CD14-positive monocyte (primary cell): Measurements from ENCODE around the gene LXN. TPM values are rescaled to one million over a fixed set of nuclear protein-coding genes. Genes with fewer than 3 reads are reported as not detected.
A peak's percentile ranks its signal among the peaks of the same experiment; 100 is the strongest.

Experiments
- DNase-seq, 3 donors: peaks; one replicate each; pipeline ENCODE4 v3.0.0-alpha.2; 2011 to 2022
- H2AFZ ChIP-seq: 2 replicates; pipeline ENCODE4 v1.6.0; 2012; ENCODE audit warnings: mild to moderate bottlenecking, low read depth, low read length, inconsistent platforms; ENCODE audit not compliant: insufficient read depth, poor library complexity, severe bottlenecking
- H3K27ac ChIP-seq, 2 donors: 1 replicate in 1 of 2; 2 replicates in 1 of 2; pipeline ENCODE4 v1.5.1; 2012 to 2013; ENCODE audit warnings: low read length in 2 of 2, control low read depth in 1 of 2, inconsistent platforms in 1 of 2, low read depth in 1 of 2, mild to moderate bottlenecking in 1 of 2
- H3K27me3 ChIP-seq, 2 donors: one replicate each; pipeline versions ENCODE4 v1.6.0 to v1.6.1; 2011 to 2013; ENCODE audit warnings: low read length in 2 of 2; ENCODE audit not compliant: control insufficient read depth in 2 of 2, insufficient read depth in 2 of 2
- H3K36me3 ChIP-seq, 2 donors: replicated peaks in 1 of 2; 1 replicate in 1 of 2; 2 replicates in 1 of 2; pipeline versions ENCODE4 v1.5.1 to v1.6.1; 2012 to 2013; ENCODE audit warnings: low read length in 2 of 2, control low read depth in 1 of 2, inconsistent platforms in 1 of 2, mild to moderate bottlenecking in 1 of 2; ENCODE audit not compliant: insufficient read depth in 2 of 2, control insufficient read depth in 1 of 2
- H3K4me1 ChIP-seq, 2 donors: 1 replicate in 1 of 2; 2 replicates in 1 of 2; pipeline versions ENCODE4 v1.5.1 to v1.6.1; 2012 to 2013; ENCODE audit warnings: low read length in 2 of 2, control low read depth in 1 of 2, inconsistent platforms in 1 of 2, mild to moderate bottlenecking in 1 of 2, moderate library complexity in 1 of 2; ENCODE audit not compliant: insufficient read depth in 2 of 2, control insufficient read depth in 1 of 2
- H3K4me2 ChIP-seq: replicated peaks from 2 replicates; pipeline ENCODE3; 2012; ENCODE audit warnings: low read length, moderate library complexity, mild to moderate bottlenecking; ENCODE audit not compliant: poor library complexity, severe bottlenecking; ENCODE audit errors: extremely low read depth
- H3K4me3 ChIP-seq, 3 experiments: fragments of 200-600 bp in 1 of 3; sonication (generic) in 1 of 3; replicated peaks in 1 of 3; 1 replicate in 2 of 3; 2 replicates in 1 of 3; pipeline ENCODE4 v1.5.1; 2011 to 2013; ENCODE audit warnings: low read length in 3 of 3, mild to moderate bottlenecking in 3 of 3, control low read depth in 2 of 3, low read depth in 2 of 3, inconsistent platforms in 1 of 3, moderate library complexity in 1 of 3
- H3K79me2 ChIP-seq: 2 replicates; pipeline ENCODE4 v1.6.0; 2012; ENCODE audit warnings: mild to moderate bottlenecking, control low read depth, inconsistent platforms, low read length, moderate library complexity; ENCODE audit not compliant: insufficient read depth
- H3K9ac ChIP-seq: 2 replicates; pipeline ENCODE4 v1.6.0; 2017; ENCODE audit warnings: low read length, mild to moderate bottlenecking; ENCODE audit not compliant: insufficient read depth, poor library complexity, severe bottlenecking
- H3K9me3 ChIP-seq, 2 donors: replicated peaks in 1 of 2; 1 replicate in 1 of 2; 2 replicates in 1 of 2; pipeline versions ENCODE4 v1.5.1 to v1.6.1; 2012 to 2013; ENCODE audit warnings: low read length in 2 of 2, control low read depth in 1 of 2; ENCODE audit not compliant: control insufficient read depth in 1 of 2, insufficient read depth in 1 of 2
- H4K20me1 ChIP-seq: 2 replicates; pipeline ENCODE4 v1.6.0; 2012; ENCODE audit warnings: mild to moderate bottlenecking, low read length, control low read depth, moderate library complexity; ENCODE audit not compliant: insufficient read depth
- H3K27ac Mint-ChIP-seq, 7 donors: one replicate each; pipeline ENCODE4 v1.8.0; 2020; ENCODE audit warnings: mild to moderate bottlenecking in 7 of 7, mixed read lengths in 7 of 7, moderate library complexity in 6 of 7, inconsistent platforms in 2 of 7
- H3K27me3 Mint-ChIP-seq, 3 donors: one replicate each; pipeline ENCODE4 v1.8.0; 2021 to 2022; ENCODE audit warnings: low read depth in 3 of 3, mild to moderate bottlenecking in 3 of 3, mixed read lengths in 3 of 3, moderate library complexity in 3 of 3, inconsistent platforms in 1 of 3
- H3K36me3 Mint-ChIP-seq, 2 donors: one replicate each; pipeline ENCODE4 v1.8.0; 2020; ENCODE audit warnings: mixed read lengths in 2 of 2, inconsistent platforms in 1 of 2, mild to moderate bottlenecking in 1 of 2
- H3K4me1 Mint-ChIP-seq: one replicate; pipeline ENCODE4 v1.8.0; 2020; ENCODE audit warnings: mild to moderate bottlenecking, mixed read lengths
- H3K4me3 Mint-ChIP-seq, 2 donors: one replicate each; pipeline ENCODE4 v1.8.0; 2020; ENCODE audit warnings: mild to moderate bottlenecking in 2 of 2, mixed read lengths in 2 of 2, moderate library complexity in 1 of 2
- H3K9me3 Mint-ChIP-seq, 7 donors: one replicate each; pipeline ENCODE4 v1.8.0; 2020 to 2022; ENCODE audit warnings: mixed read lengths in 7 of 7, mild to moderate bottlenecking in 6 of 7, moderate library complexity in 6 of 7, inconsistent platforms in 2 of 7
- WGBS: methylation state at CpG from one replicate; pipeline ENCODE4 v1.1.5; 2013; ENCODE audit warnings: missing lambda C conversion rate; ENCODE audit not compliant: insufficient coverage; 5-methylcytosine and 5-hydroxymethylcytosine counted together
- intact Hi-C, 2 donors: fragments of 100-400 bp; cut with micrococcal nuclease; formaldehyde crosslinking; loops; one replicate each; pipeline versions ENCODE4 v1.15.0 to v1.15.1; 2023
- polyA plus RNA-seq, 3 donors: library from polyadenylated mRNA; depleted of rRNA in 1 of 3; unstranded in 2 of 3; stranded (reverse) in 1 of 3; fragments of 300-500 nt in 2 of 3; fragments of >200 nt in 1 of 3; fragmentation: Illumina TruSeq in 2 of 3; gene quantifications; 1 replicate in 2 of 3; 2 replicates in 1 of 3; pipeline ENCODE4 v1.2.3, GENCODE V29; 2012 to 2021
- TF ChIP-seq, protein P1 (sequence below): fragments of 200-600 bp; IDR thresholded peaks from one replicate; pipeline ENCODE4 v1.8.0; 2022; ENCODE audit warnings: antibody characterized with exemption, mild to moderate bottlenecking

The LXN gene
- polyA plus RNA-seq, 3 donors: 2.6 to 10.0 (median 7.6) TPM

DNA sequence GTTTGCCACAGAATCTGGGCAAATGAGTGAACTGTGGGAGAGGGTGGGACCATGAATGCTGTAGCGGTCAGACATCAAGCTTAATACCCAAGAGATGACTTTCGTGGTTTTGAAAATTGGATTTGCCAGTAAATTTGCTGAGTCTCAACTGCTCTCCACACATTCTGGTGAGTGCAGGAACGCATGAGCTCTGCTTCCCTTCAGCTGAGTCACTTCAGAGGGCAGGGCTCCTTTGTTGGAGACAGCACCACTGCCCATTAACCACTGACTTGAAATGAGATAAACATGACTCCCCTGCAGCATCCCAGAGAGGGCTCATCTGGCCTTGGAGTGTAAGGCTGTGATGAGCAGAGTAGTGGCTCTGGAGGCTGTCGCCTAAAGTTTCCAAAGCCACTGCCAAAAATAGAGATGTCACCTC, 37.2 kb upstream of the LXN start:
- Histone ChIP-seq H3K4me2 (no peak overlapping the region), H3K9me3 (no peaks in the 10 kb centered on the region), H3K4me1 (peaks cover 0 to 17% of the 10 kb centered on the region in 2 donors), H3K9ac (no peak overlapping the region), H3K79me2 (no peaks in the 10 kb centered on the region), H4K20me1 (peaks cover 3% of the 10 kb centered on the region), H3K27me3 (no peaks in the 10 kb centered on the region), H2AFZ (no peak overlapping the region), H3K4me3 (no peak overlapping the region), H3K36me3 (peaks cover 30 to 78% of the 10 kb centered on the region in 2 donors), H3K27ac (no peak overlapping the region)
- H3K4me1 Mint-ChIP-seq: peaks cover 17% of the 10 kb centered on the region
- 61% methylated on average over 2 of the region's 4 CpGs for WGBS
- H3K4me3 Mint-ChIP-seq: no peak overlapping the region
- no peaks in the 10 kb centered on the region for H3K27me3 Mint-ChIP-seq
- H3K27ac Mint-ChIP-seq: peak overlapping the region in 2 of 7 donors; percentile 61 to 66
- intact Hi-C loops: no loop called here
- peaks cover 61 to 65% of the 10 kb centered on the region in 2 donors for H3K36me3 Mint-ChIP-seq
- no peaks in the 10 kb centered on the region for H3K9me3 Mint-ChIP-seq
- DNase-seq: no peak
- TF ChIP-seq, protein P1, sequence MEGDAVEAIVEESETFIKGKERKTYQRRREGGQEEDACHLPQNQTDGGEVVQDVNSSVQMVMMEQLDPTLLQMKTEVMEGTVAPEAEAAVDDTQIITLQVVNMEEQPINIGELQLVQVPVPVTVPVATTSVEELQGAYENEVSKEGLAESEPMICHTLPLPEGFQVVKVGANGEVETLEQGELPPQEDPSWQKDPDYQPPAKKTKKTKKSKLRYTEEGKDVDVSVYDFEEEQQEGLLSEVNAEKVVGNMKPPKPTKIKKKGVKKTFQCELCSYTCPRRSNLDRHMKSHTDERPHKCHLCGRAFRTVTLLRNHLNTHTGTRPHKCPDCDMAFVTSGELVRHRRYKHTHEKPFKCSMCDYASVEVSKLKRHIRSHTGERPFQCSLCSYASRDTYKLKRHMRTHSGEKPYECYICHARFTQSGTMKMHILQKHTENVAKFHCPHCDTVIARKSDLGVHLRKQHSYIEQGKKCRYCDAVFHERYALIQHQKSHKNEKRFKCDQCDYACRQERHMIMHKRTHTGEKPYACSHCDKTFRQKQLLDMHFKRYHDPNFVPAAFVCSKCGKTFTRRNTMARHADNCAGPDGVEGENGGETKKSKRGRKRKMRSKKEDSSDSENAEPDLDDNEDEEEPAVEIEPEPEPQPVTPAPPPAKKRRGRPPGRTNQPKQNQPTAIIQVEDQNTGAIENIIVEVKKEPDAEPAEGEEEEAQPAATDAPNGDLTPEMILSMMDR: no peak

DNA sequence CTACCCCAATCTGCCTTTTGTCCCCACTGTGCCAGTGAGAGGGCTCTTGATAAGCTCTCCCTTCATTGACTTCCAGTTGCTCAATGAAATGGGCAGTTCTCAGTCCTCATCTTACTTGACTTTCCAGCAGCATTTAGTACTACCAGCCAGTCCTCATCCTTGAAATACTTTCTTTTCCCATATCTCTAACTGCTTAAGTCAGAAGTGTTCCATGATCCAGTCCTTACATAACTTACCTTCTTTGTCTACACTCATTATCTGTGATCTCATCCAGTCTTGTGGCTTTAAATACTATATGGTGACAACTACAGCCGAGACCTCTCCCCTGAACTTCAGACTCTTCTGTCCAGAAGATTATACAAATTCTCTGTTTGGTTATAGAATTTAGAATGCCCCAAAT, 31.1 kb upstream of the LXN start:
- no peaks in the 10 kb centered on the region for H3K4me1 ChIP-seq
- DNase-seq: no peak
- H3K9ac ChIP-seq: no peak overlapping the region
- Mint-ChIP-seq H3K36me3 (peaks cover 53 to 59% of the 10 kb centered on the region in 2 donors), H3K9me3 (no peaks in the 10 kb centered on the region), H3K4me3 (no peak overlapping the region), H3K4me1 (no peaks in the 10 kb centered on the region), H3K27me3 (no peaks in the 10 kb centered on the region), H3K27ac (peak overlapping the region in 1 of 7 donors; percentile 16)
- no peaks in the 10 kb centered on the region for H3K27me3 ChIP-seq
- H4K20me1 ChIP-seq: peaks cover 3% of the 10 kb centered on the region
- H3K4me3 ChIP-seq: no peak overlapping the region
- H3K27ac ChIP-seq: no peak overlapping the region
- H3K9me3 ChIP-seq: no peaks in the 10 kb centered on the region
- no peaks in the 10 kb centered on the region for H3K79me2 ChIP-seq
- WGBS: no CpG with 5 or more reads among the region's 1 CpG
- H3K4me2 ChIP-seq: no peak overlapping the region
- TF ChIP-seq, protein P1: no peak
- H2AFZ ChIP-seq: no peak overlapping the region
- peaks cover 26 to 69% of the 10 kb centered on the region in 2 donors for H3K36me3 ChIP-seq
- intact Hi-C loops: no loop called here
